Measurements from ENCODE around the gene PSMG4.

PSMG4 gene

DNA sequence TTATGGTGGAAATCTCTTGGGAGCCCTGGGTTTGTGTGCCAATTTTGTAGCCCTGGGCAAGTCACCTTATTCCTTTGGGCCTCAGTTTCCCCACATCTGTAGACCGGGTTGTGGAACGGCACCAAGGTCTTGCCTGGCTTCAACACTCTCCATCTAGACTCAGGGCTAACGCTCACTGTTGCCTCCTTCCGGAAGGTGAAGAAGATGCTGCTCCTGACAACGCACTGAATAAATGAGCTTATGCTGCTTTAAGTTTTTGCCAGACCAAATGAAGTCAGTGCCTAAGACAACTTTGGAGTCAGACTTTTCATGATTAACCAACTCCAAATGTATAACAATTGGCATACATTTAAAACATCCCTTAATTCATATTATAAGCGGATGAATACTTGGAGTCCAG, 53.1 kb downstream of the PSMG4 start:
- no peak for DNase-seq (ENCODE audit: low read depth)
- H3K4me3 ChIP-seq (ENCODE audit: low read depth, low read length), result no peak overlapping the region
- TF ChIP-seq, protein P1, sequence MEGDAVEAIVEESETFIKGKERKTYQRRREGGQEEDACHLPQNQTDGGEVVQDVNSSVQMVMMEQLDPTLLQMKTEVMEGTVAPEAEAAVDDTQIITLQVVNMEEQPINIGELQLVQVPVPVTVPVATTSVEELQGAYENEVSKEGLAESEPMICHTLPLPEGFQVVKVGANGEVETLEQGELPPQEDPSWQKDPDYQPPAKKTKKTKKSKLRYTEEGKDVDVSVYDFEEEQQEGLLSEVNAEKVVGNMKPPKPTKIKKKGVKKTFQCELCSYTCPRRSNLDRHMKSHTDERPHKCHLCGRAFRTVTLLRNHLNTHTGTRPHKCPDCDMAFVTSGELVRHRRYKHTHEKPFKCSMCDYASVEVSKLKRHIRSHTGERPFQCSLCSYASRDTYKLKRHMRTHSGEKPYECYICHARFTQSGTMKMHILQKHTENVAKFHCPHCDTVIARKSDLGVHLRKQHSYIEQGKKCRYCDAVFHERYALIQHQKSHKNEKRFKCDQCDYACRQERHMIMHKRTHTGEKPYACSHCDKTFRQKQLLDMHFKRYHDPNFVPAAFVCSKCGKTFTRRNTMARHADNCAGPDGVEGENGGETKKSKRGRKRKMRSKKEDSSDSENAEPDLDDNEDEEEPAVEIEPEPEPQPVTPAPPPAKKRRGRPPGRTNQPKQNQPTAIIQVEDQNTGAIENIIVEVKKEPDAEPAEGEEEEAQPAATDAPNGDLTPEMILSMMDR (IDR thresholded peaks at IDR 0.05; ENCODE audit: control insufficient read depth, extremely low read depth, insufficient read depth), result no peak

DNA sequence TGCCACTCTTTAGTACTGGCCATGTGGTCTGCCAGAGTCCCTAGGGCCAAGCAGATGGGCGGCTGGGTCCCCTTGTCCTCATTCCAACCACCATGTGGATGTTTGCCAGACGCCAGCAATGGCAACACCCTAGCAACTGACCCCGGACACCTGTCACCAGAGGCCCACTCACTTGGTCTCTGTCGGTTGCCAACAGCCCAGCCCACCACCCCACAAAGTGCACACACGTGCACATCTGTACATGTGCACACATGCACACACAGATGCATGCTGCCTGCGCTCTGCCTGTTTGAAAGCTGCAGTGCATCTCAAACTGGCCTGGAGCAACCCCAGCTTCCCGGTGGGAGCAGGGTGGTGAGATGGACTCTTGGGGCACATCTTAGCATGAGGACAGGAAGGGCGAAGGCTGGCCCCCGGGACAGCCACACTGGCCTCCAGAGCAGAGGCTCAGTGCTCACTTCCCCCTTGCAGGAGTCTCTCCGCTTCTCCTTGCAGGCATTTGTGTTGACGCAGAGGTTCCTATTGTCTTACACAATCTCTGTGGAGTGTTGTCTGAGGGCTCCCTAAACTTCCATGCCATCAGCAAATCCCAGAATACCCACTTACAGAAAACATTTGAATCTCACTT, 54.0 kb downstream of the PSMG4 start:
- no peak overlapping the region for H3K4me3 ChIP-seq (ENCODE audit: low read depth, low read length)
- DNase-seq (ENCODE audit: low read depth), result no peak
- TF ChIP-seq, protein P1 (IDR thresholded peaks at IDR 0.05; ENCODE audit: control insufficient read depth, extremely low read depth, insufficient read depth), result no peak

DNA sequence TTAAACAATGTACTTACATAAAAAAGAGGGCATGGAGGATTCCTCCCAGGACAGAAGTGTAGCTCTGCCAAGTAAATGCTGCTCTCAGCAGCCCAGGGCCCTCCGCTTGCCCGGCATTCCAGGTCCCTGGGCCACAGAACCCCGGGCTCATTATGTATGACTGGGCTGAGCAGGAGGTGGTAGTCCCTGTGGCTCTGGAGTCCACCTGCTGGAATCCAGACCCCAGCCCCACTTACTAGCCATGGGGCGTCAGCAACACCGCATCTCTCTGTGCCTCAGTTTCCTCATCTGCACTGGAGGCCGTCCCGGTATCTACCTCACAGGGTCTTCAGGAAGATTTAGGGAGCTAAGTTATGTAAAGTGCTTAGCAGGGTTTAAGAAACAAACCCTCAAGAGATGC, 55.4 kb downstream of the PSMG4 start:
- no peak for DNase-seq (ENCODE audit: low read depth)
- TF ChIP-seq, protein P1 (IDR thresholded peaks at IDR 0.05; ENCODE audit: control insufficient read depth, extremely low read depth, insufficient read depth), result no peak
- no peak overlapping the region for H3K4me3 ChIP-seq (ENCODE audit: low read depth, low read length)

DNA sequence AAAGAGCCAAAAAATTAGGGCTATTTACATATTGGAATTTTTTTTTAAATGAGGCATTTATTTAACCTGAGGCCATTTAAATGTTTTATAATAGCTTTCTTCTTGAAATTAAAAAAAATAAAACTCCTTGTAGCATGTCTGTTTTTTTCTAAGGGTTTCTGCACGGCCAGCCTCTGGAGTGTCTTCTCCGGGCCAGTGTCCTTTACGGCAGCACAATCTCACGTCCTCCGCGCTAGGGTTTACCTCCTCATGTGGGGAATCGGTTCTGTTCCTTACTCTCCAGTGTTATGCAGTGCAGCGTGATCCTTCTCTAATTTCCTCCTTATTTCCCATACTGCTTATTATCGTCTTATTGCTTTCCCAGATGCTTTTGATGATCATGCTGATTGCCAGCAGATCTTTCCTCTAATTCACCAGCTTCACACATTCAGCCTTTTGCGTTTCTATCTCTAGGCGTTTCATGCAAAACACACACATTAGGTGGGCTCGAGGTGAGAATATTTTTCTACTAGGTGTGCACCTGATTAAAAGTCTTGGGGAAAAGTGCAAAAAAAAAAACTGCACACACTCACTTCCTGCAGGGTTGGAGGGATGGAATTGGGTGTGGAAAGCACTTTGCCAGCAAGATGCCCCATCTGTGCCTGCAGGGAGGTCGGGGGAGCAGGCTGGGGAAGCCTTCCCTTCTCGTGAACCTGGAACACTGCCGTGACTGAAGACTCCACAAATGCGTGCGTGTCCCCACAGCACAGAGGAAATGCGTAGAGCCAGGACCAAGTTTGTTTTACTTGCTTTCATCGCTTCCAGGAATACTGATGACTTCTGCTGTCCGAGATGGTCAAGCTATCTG, 56.1 kb downstream of the PSMG4 start:
- TF ChIP-seq, protein P1 (IDR thresholded peaks at IDR 0.05; ENCODE audit: control insufficient read depth, extremely low read depth, insufficient read depth), result no peak
- no peak for DNase-seq (ENCODE audit: low read depth)
- H3K4me3 ChIP-seq (ENCODE audit: low read depth, low read length), result no peak overlapping the region

DNA sequence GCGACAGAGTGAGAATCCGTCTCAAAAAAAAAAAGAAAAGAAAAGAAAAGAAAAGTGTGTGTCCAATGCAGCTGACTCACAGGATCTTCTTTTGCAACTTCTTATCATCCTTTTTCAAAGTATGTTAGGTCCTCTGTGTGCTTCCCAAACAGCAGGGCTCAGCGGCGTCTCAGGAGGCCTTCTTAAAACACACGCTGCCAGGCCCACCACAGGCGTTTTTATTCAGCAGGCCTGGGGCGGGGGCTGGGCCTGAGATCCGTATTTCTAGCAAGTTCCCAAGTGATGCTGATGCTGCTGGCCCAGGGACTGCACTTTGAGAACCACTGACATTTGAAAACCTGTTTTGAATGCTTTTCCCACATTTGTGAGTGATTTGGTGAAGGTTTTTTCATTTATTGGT, 57.1 kb downstream of the PSMG4 start:
- no peak for DNase-seq (ENCODE audit: low read depth)
- TF ChIP-seq, protein P1 (IDR thresholded peaks at IDR 0.05; ENCODE audit: control insufficient read depth, extremely low read depth, insufficient read depth), result no peak
- no peak overlapping the region for H3K4me3 ChIP-seq (ENCODE audit: low read depth, low read length)

DNA sequence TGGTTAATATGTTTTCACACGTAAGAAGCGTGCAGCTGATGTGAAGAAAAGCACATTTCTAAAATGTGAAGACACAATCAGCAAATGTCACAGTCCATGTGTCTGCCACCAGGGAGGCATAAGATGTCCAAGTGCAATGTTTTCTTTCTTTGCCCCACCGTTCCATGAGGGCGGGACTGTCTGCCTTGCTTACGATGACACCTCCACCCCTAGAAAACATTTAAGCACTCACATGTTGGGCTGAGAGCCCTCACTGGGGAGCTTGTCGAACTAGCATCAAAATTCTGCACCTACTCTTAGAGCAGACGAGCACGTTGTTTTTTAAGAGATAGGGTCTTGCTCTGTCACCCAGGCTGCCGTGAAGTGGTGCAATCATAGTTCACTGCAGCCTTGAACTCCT, 57.6 kb downstream of the PSMG4 start:
- TF ChIP-seq, protein P1 (IDR thresholded peaks at IDR 0.05; ENCODE audit: control insufficient read depth, extremely low read depth, insufficient read depth), result no peak
- no peak for DNase-seq (ENCODE audit: low read depth)
- H3K4me3 ChIP-seq (ENCODE audit: low read depth, low read length), result no peak overlapping the region

Measured in LNCaP clone FGC (cell line).